HAP-1 (cell line): ENCODE data around the gene RPP14.
"Not testable (repeated sequence)": the region's sequence is repeated elsewhere in the genome, so short reads cannot be mapped to it uniquely, and the experiment has no call there.

Experiments
- DNase-seq, 2 experiments: peaks; one replicate each; pipeline ENCODE4 v3.0.0-alpha.2; 2016 to 2020; ENCODE audit warnings: low spot score in 2 of 2
- H3K27me3 ChIP-seq: fragments of 250-450 bp; sonication (Bioruptor Pico); 2 replicates; pipeline ENCODE4 v1.5.1; 2020; ENCODE audit warnings: low read depth, mild to moderate bottlenecking, moderate library complexity
- H3K36me3 ChIP-seq: fragments of 250-450 bp; sonication (Bioruptor Pico); replicated peaks from 2 replicates; pipeline ENCODE4 v1.5.1; 2020; ENCODE audit warnings: mild to moderate bottlenecking
- H3K4me1 ChIP-seq: fragments of 250-450 bp; sonication (Bioruptor Pico); 2 replicates; pipeline ENCODE4 v1.5.1; 2020; ENCODE audit warnings: mild to moderate bottlenecking
- H3K4me3 ChIP-seq: fragments of 250-450 bp; sonication (Bioruptor Pico); 2 replicates; pipeline ENCODE4 v1.5.1; 2020; ENCODE audit warnings: mild to moderate bottlenecking, moderate library complexity
- H3K9me3 ChIP-seq: fragments of 250-450 bp; sonication (Bioruptor Pico); 2 replicates; pipeline ENCODE4 v1.5.1; 2020; ENCODE audit warnings: mild to moderate bottlenecking, moderate library complexity
- in situ Hi-C: fragments of 300-500 bp; cut with MboI; formaldehyde crosslinking; loops from 3 replicates; pipeline ENCODE4 v1.14.3; 2020; ENCODE audit warnings: low sequenced_read_pairs, inconsistent platforms, mixed read lengths

RPP14 gene

GRCh38 chr3:58305882-58306711 is at the start of gene RPP14, which contains the start of gene HTD2:
Gene RPP14, plus strand, starts transcription at chr3:58306245. Its CDS starts 4,085 bp downstream, at chr3:58310330.
Gene HTD2, plus strand, starts transcription at chr3:58306520. Its CDS starts 11,094 bp downstream, at chr3:58317614.
- in situ Hi-C loops = no loop called here
- Histone ChIP-seq H3K36me3 (peaks cover 23% of the 10 kb centered on the region), H3K27me3 (peaks cover 4% of the 10 kb centered on the region; the same call in 1 of the 2 replicates), H3K9me3 (0 out of 2 replicates have a peak, but pooled peaks cover 2% of the 10 kb centered on the region), H3K4me1 (peaks cover 6% of the 10 kb centered on the region; the same call in 1 of the 2 replicates), H3K4me3 (peak within 1 kb of the TSS; percentile 79)
- DNase-seq = peak; percentile 92 to 97

- in situ Hi-C loops = no loop called here
- no peak for DNase-seq
- H3K4me3 ChIP-seq = no peak overlapping the region
- H3K27me3 ChIP-seq = no peaks in the 10 kb centered on the region
- H3K9me3 ChIP-seq = no peaks in the 10 kb centered on the region
- H3K36me3 ChIP-seq = 0 out of 2 replicates have a peak, but pooled peaks cover 5% of the 10 kb centered on the region
- no peaks in the 10 kb centered on the region for H3K4me1 ChIP-seq
Observed at GRCh38 chr3:58256511-58256910, 49.5 kb upstream of the RPP14 start.

- no peaks in the 10 kb centered on the region for H3K9me3 ChIP-seq
- no peaks in the 10 kb centered on the region for H3K4me1 ChIP-seq
- 0 out of 2 replicates have a peak, but pooled peaks cover 5% of the 10 kb centered on the region for H3K36me3 ChIP-seq
- H3K4me3 ChIP-seq = no peak overlapping the region
- in situ Hi-C loops = no loop called here
- H3K27me3 ChIP-seq = no peaks in the 10 kb centered on the region
- DNase-seq = no peak
Observed at GRCh38 chr3:58258392-58259055, 47.5 kb upstream of the RPP14 start.

GRCh38 chr3:58260261-58260731 is 45.7 kb upstream of the RPP14 start:
- Histone ChIP-seq H3K27me3 (no peaks in the 10 kb centered on the region), H3K4me1 (no peaks in the 10 kb centered on the region), H3K9me3 (no peaks in the 10 kb centered on the region), H3K36me3 (0 out of 2 replicates have a peak, but pooled peaks cover 5% of the 10 kb centered on the region), H3K4me3 (no peak overlapping the region)
- in situ Hi-C loops = no loop called here
- DNase-seq = no peak

GRCh38 chr3:58260733-58261132 is 45.3 kb upstream of the RPP14 start:
- Histone ChIP-seq H3K4me3 (no peak overlapping the region), H3K36me3 (0 out of 2 replicates have a peak, but pooled peaks cover 5% of the 10 kb centered on the region), H3K4me1 (no peaks in the 10 kb centered on the region), H3K9me3 (no peaks in the 10 kb centered on the region), H3K27me3 (no peaks in the 10 kb centered on the region)
- no peak for DNase-seq
- in situ Hi-C loops = no loop called here

- 0 out of 2 replicates have a peak, but pooled peaks cover 5% of the 10 kb centered on the region for H3K36me3 ChIP-seq
- no peaks in the 10 kb centered on the region for H3K9me3 ChIP-seq
- H3K27me3 ChIP-seq = no peaks in the 10 kb centered on the region
- no peak for DNase-seq
- in situ Hi-C loops = no loop called here
- H3K4me1 ChIP-seq = no peaks in the 10 kb centered on the region
- H3K4me3 ChIP-seq = no peak overlapping the region
Observed at GRCh38 chr3:58261954-58262666, 43.9 kb upstream of the RPP14 start.

- Histone ChIP-seq H3K4me1 (no peaks in the 10 kb centered on the region), H3K27me3 (no peaks in the 10 kb centered on the region), H3K36me3 (no peaks in the 10 kb centered on the region), H3K9me3 (no peaks in the 10 kb centered on the region), H3K4me3 (no peak overlapping the region)
- in situ Hi-C loops = no loop called here
- no peak for DNase-seq
Observed at GRCh38 chr3:58266577-58266976, 39.5 kb upstream of the RPP14 start.

GRCh38 chr3:58267543-58267942 is 38.5 kb upstream of the RPP14 start:
- H3K27me3 ChIP-seq, H3K9me3 ChIP-seq, H3K36me3 ChIP-seq, H3K4me1 ChIP-seq, DNase-seq, in situ Hi-C loops, H3K4me3 ChIP-seq: not testable (repeated sequence)

- no peak for DNase-seq
- H3K27me3 ChIP-seq = no peaks in the 10 kb centered on the region
- H3K9me3 ChIP-seq = no peaks in the 10 kb centered on the region
- no peak overlapping the region for H3K4me3 ChIP-seq
- in situ Hi-C loops = no loop called here
- H3K36me3 ChIP-seq = no peaks in the 10 kb centered on the region; the same call in 1 of the 2 replicates
- no peaks in the 10 kb centered on the region for H3K4me1 ChIP-seq
Observed at GRCh38 chr3:58269356-58269755, 36.7 kb upstream of the RPP14 start.

- no peaks in the 10 kb centered on the region for H3K9me3 ChIP-seq
- in situ Hi-C loops = no loop called here
- DNase-seq = no peak
- H3K4me3 ChIP-seq = no peak overlapping the region
- no peaks in the 10 kb centered on the region for H3K27me3 ChIP-seq
- H3K36me3 ChIP-seq = no peaks in the 10 kb centered on the region; the same call in 1 of the 2 replicates
- H3K4me1 ChIP-seq = no peaks in the 10 kb centered on the region
Observed at GRCh38 chr3:58270485-58270884, 35.6 kb upstream of the RPP14 start.

- no peak overlapping the region for H3K4me3 ChIP-seq
- no peaks in the 10 kb centered on the region for H3K4me1 ChIP-seq
- H3K9me3 ChIP-seq = no peaks in the 10 kb centered on the region
- in situ Hi-C loops = no loop called here
- no peak for DNase-seq
- H3K27me3 ChIP-seq = no peaks in the 10 kb centered on the region
- no peaks in the 10 kb centered on the region; the same call in 1 of the 2 replicates for H3K36me3 ChIP-seq
Observed at GRCh38 chr3:58271901-58272501, 34.0 kb upstream of the RPP14 start.

GRCh38 chr3:58272891-58273290 is 33.2 kb upstream of the RPP14 start:
- in situ Hi-C loops = no loop called here
- H3K4me1 ChIP-seq = no peaks in the 10 kb centered on the region
- H3K9me3 ChIP-seq = no peaks in the 10 kb centered on the region
- no peaks in the 10 kb centered on the region for H3K27me3 ChIP-seq
- H3K4me3 ChIP-seq = no peak overlapping the region
- H3K36me3 ChIP-seq = no peaks in the 10 kb centered on the region; the same call in 1 of the 2 replicates
- DNase-seq = no peak

GRCh38 chr3:58273362-58273761 is 32.7 kb upstream of the RPP14 start:
- DNase-seq, H3K36me3 ChIP-seq, H3K4me3 ChIP-seq, H3K9me3 ChIP-seq, H3K27me3 ChIP-seq, in situ Hi-C loops, H3K4me1 ChIP-seq: not testable (repeated sequence)
